GM12874 (cell line): ENCODE results near the gene SEMG1.

Experiments
- TF ChIP-seq, protein P1 (sequence below): IDR thresholded peaks from 2 replicates; pipeline ENCODE4 v1.5.1; 2011; ENCODE audit warnings: low read depth, mild to moderate bottlenecking, control low read depth, low read length, moderate library complexity; ENCODE audit not compliant: insufficient read depth

SEMG1 gene

DNA sequence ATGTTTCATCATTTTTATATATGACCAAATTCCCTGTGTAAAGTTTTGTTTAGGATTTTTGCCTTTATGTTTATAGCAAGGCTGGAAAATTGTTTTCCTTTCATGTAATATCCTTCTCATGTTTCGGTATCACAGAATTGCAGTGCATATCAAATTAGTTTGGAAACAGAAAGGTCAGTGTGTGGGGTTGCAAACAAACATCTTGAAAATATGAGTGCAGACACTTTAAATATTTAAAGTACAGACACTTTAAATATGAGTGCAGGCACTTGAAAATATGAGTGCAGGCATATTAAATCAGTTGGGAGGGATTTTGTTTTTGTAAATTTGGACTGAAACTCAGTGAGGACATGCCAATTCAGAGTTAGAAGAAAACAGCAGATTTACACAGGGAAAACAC lies 41.0 kb downstream of the SEMG1 start:
- TF ChIP-seq, protein P1, sequence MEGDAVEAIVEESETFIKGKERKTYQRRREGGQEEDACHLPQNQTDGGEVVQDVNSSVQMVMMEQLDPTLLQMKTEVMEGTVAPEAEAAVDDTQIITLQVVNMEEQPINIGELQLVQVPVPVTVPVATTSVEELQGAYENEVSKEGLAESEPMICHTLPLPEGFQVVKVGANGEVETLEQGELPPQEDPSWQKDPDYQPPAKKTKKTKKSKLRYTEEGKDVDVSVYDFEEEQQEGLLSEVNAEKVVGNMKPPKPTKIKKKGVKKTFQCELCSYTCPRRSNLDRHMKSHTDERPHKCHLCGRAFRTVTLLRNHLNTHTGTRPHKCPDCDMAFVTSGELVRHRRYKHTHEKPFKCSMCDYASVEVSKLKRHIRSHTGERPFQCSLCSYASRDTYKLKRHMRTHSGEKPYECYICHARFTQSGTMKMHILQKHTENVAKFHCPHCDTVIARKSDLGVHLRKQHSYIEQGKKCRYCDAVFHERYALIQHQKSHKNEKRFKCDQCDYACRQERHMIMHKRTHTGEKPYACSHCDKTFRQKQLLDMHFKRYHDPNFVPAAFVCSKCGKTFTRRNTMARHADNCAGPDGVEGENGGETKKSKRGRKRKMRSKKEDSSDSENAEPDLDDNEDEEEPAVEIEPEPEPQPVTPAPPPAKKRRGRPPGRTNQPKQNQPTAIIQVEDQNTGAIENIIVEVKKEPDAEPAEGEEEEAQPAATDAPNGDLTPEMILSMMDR = no peak

DNA sequence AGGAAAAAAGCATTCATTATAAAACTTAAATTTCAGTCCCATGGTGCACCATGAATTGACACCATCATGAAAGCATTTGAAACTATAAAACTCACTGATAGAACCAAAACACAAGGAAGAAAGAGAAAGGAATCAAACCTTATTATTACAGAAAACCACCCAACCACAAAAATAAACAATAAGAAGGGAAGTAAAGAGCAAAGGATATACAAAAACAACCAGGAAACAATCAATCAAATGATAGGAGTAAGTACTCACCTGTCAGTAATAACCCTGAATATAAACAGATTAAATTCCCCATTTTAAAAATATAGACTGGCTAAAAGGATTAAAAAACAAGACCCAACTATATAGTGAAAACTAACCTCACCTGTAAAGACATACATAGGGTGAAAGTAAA lies 41.8 kb downstream of the SEMG1 start:
- TF ChIP-seq, protein P1 = no peak

DNA sequence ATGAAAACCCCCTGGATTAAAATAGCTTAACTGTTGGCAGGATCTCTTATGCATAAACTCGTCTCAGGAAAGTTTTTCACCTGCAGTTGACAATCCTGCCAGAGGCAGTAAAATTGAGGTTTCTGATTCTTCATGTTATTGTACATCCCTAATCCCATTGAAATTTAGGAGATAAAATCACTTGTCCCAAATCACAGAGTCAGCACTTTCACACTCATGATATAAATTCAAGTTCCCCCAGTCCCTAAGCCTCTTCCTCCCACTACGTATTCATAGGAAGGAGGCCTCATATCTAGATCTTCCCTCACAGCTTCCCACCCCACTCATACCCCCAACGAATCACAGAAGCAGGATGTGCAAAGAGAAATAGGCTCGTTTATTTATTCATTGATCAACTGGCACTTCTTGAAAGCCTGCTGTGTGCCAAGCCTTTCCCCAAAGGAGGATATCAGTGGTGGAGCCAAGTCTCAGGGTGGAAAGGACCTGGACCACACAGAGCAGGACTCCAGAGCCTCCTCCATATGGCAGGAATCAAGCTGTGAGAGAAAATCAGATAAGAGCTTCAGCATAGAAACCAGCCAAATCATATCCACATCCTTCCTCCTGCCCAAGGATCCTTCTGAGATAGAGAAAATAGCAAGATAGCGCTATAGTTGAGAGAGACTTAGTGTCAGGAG lies 45.2 kb downstream of the SEMG1 start:
- TF ChIP-seq, protein P1 = no peak

DNA sequence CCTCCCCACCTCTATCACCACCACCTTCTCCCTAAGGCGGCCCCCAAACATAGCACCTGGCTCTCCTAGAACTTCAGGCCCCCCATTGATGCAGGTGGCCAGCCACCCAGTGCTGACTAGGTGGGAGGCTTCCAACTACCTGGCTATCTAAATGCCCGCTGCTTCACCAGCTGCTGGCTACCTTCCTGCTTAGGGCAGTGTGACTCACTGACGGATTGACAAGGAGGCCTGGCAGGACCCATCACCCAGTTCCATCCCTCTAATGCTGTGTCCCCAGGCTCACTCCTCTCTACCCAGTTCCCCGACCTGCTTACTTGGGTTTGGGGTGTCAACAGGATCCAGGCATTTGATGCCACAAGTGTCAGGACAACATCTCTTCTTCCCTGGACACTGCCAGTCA lies 46.4 kb downstream of the SEMG1 start:
- TF ChIP-seq, protein P1 = no peak

DNA sequence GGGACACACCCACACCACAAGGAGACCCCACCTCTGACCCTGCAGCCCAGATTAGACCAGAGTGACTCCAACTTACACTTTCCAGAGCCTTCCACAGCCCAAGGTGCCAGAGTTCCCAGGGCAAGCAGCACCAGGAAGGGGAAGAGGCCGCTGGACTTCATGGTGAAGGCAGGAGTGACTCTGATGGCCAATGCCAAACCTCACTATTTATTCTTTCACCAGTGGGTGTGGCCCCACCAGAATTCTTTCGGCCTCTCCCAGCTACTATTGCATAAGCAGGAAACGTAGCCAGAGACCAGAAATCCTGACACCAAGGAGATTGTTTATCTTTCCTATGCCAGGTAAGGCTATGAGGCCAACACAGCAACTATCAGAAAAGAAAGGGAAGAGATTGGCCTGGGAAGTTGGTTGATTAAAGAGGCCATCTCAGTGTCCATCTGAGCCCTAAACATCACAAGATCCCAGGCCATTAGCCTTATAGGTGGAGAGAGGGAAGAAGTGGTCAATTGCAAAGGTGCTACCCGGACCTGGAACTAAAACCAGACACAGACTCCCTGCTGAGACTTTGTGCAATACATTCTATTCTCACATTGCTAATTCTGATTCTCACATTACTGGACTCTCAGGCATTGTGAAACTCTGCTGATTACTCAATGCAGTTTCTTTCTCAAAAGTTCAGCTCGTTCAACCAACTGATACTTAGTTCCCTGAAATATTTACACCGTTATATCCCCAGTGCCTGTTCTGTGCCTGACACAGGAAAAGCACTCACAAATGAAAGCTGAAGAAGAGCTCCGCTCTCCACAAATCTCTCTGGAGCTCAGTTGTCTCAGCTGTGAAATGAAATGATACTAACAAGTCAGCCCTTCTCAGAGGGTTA lies 47.8 kb downstream of the SEMG1 start, which contains the start of gene SLPI:
TSS of gene SLPI (minus strand) at position 182 of the 880 bp plus-strand sequence. CDS start at position 161, 21 bp downstream.
- TF ChIP-seq, protein P1 = no peak

DNA sequence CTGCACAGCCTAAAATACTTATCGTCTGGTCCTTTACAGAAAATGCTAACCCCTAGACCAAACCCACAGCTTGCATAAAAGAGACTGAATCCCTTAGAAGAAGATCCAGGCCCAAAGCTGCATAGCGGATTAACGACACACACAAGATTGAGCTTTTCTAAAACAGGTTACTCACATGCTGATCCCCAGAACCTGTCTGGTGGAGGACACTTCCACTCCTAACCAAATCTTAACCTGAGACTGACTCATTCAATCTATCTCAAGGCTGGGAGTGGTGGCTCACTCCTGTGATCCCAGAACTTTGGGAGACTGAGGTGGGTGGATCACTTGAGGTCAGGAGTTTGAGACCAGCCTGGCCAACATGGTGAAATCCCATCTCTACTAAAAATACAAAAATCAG lies 50.3 kb downstream of the SEMG1 start:
- TF ChIP-seq, protein P1 = no peak

DNA sequence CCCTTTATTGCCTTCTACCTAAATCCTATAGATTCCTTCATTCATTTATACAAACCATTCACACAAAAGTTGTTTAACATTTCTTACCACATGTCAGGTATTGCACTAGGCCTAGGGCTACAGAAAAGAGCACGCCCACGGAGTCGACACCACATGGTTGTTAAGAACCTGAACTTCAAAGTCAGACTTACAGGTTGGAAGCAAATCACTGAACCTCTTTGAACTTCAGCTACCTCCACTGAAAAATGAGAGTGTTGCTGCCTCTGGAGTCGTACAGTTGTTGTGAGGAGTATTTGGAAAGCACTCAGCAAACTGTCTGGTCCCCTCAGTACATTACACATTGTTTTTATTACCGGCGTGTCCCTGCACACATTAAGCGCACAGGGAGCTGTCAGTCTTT lies 50.9 kb downstream of the SEMG1 start:
- TF ChIP-seq, protein P1 = no peak
